Activated CD4-positive, CD25-positive, alpha-beta regulatory T cell treated with anti-CD3 and anti-CD28 coated beads, Interleukin-2, amount 50 U/mL, for 72 hours (primary cell): ENCODE data around the gene ORM1.
"Not testable (repeated sequence)": the region's sequence is repeated elsewhere in the genome, so short reads cannot be mapped to it uniquely, and the experiment has no call there.

Experiments
- DNase-seq: peaks from one replicate; pipeline ENCODE4 v3.0.0; 2021

Gene ORM1

GRCh38 chr9:114309096-114309495 lies 13.8 kb upstream of the ORM1 start:
- no peak for DNase-seq

DNA sequence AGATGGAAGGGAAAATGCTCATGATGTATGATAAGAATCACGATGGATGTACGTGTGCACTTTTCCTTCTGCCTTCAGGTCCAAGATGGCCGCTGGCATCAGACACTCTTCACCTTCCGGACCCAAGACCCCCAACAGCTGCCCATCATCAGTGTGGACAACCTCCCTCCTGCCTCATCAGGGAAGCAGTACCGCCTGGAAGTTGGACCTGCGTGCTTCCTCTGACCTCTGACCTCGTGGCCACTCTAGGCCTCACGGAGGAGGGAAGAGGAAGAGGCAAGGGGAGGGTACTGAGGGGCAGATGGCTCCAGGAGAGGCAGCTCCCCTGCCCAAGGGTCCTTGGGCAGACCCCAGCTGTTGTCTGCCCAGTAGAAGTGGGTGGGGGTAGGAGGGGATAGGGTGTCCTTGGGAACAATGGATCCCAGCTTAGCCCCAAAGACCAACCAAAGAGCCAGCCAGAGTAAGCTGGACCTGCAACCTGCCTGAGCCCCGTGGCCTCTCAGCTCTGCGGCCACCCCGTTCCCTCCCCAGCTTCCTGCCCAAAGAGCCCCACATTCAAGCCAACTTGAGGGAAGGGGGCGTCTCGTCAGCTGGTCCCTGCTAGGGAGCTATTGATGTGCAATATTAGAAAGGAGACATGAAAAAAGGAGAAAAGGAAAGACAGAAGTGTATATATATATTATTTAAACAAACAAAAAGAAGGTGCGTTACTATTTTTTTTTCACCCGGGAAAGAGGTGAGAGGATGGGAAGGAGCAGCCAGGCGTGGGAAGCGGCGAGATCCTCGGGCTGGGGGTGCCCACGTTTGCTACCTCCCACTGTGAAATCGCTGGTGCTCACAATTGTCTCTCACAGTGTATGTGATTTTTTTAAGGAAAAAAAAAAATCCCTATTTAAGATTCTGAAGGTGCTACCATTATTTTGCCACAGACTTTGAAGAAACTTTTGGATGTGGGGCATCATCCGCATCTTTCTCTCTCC lies 12.1 kb upstream of the ORM1 start:
- DNase-seq: no peak

- no peak for DNase-seq
Observed at GRCh38 chr9:114311571-114312512, 11.1 kb upstream of the ORM1 start.

- no peak for DNase-seq
Observed at GRCh38 chr9:114312513-114312875, 10.4 kb upstream of the ORM1 start.

- no peak for DNase-seq
Observed at GRCh38 chr9:114313186-114313585, 9.7 kb upstream of the ORM1 start.

GRCh38 chr9:114314256-114314867 lies 8.5 kb upstream of the ORM1 start:
- no peak for DNase-seq

- DNase-seq: no peak
Observed at GRCh38 chr9:114314881-114315722, 7.8 kb upstream of the ORM1 start.

- no peak for DNase-seq
Observed at GRCh38 chr9:114315723-114316363, 7.1 kb upstream of the ORM1 start.

GRCh38 chr9:114316605-114317230 lies 6.2 kb upstream of the ORM1 start:
- no peak for DNase-seq

DNA sequence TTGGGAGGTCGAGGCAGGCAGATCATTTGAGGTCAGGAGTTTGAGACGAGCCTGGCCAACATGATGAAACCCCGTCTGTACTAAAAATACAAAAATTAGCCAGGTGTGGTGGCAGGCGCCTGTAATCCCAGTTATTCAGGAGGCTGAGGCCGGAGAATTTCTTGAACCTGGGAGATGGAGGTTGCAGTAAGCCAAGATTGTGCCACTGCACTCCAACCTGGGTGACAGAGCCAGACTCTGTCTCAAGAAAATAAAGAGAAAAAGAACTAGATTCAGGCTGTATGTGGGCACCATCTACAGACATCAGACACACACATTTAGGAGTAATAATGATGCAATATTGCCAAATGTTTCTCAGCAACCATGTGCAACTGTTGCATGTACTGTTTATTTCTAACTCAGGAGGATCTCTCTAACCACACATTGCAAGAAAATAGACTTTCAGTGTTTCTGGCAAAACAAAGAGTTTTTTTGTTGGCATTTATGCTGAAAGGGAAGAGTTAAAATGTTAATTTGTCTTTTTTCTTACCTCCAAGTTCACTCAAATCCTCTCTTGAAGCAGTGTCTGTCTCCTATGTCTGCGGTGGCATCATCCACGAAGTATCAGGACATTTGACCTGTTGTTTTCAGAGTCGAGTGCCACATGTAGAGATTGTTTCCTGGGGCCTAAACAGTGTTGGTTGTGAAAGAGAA lies 5.1 kb upstream of the ORM1 start:
- DNase-seq: no peak

GRCh38 chr9:114318416-114318815 lies 4.5 kb upstream of the ORM1 start:
- no peak for DNase-seq

DNA sequence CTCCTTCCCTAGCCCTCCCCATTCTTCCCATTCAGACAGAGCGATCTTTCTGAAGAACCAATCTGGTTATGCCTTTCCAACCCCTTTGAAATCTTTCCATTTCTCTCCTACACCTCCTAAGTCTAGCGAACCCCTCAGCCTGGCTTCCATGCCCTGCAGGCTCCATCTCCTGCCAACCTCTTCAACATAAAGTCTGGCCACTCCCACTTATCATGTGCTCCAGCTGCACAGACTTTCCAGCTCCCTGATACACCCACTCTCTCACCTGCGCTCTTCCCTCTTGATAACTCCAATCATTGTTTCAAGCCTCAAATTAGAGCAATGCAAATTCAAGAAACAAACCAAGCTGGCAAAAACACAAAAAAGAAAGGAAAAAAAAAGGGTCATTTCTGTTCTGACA lies 3.8 kb upstream of the ORM1 start:
- DNase-seq: no peak

GRCh38 chr9:114320710-114321109 lies 2.2 kb upstream of the ORM1 start:
- not testable (repeated sequence) for DNase-seq

DNA sequence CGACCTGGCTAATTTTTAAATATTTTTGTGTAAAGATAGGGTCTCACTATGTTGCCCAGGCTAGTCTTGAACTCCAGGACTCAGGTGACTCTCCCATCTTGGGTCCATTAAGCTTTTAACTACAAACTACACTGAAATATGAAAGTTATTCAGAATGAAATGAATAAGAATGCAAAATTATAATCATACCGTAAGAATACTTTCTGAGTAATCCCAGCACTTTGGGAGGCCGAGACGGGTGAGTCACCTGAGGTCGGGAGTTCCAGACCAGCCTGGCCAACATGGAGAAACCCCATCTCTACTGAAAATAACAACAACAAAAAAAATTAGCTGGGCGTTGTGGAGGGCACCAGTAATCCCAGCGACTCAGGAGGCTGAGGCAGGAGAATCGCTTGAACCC lies 1.1 kb upstream of the ORM1 start:
- DNase-seq: no peak

- DNase-seq: not testable (repeated sequence)
Observed at GRCh38 chr9:114322160-114322818, 609 bp upstream of the ORM1 start.

GRCh38 chr9:114323849-114324248 lies 951 bp downstream of the ORM1 start:
- DNase-seq: not testable (repeated sequence)

DNA sequence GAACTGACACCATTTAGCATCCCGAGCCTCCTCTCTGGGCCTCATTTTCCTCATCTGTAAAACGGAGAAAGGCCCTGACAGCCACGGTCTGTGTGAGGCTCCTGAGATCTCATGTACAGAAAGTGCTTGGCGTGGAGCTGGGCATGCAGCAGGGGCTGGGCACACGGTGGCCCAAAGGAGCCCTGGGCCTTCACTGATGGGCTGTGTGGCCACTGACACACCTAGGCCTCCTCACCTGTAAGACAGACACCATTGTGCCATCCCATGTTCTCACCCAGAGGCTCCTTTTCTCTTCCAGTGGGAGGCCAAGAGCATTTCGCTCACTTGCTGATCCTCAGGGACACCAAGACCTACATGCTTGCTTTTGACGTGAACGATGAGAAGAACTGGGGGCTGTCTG lies 1.6 kb downstream of the ORM1 start:
- DNase-seq: no peak

GRCh38 chr9:114324965-114325364 lies 2.1 kb downstream of the ORM1 start:
- not testable (repeated sequence) for DNase-seq

DNA sequence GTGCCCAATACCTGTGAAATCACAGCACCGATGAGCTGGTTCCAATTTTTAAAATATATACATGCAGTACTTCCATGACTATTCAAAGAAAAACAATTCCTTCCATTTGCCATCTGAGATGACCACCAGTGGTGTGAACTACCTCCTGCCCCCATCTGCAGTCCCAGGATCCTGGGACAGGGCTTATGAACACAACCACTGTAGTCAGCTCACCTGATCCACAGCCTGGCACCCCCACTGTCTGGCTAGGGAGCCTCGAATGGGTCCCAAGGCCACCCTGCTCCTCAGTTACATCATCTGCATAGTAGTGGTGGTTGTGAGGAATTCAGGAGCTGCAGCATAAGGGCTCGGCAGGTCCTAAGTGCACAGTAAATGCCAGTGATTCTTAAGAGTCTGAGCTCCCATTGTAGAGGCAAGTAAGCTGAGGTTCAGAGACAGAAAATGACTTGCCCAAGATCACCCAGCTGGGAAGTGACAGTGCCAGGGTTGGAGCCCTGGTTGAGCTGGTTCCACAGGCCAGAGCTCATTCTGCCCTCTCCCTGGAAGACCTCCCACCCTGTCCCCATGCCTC lies 2.9 kb downstream of the ORM1 start:
- DNase-seq: not testable (repeated sequence)

GRCh38 chr9:114327749-114328148 lies 4.9 kb downstream of the ORM1 start:
- DNase-seq: no peak
